ENCODE results near the gene SMG9.

SMG9 gene

GRCh38 chr19:43751466-43752220, 3.1 kb downstream of the SMG9 start:
- FAIRE-seq = no peak

- no peak for FAIRE-seq
Observed at GRCh38 chr19:43749898-43750297, 4.9 kb downstream of the SMG9 start.

GRCh38 chr19:43749152-43749551, 5.6 kb downstream of the SMG9 start:
- FAIRE-seq = no peak

GRCh38 chr19:43748685-43749084, 6.1 kb downstream of the SMG9 start:
- FAIRE-seq = no peak

- no peak for FAIRE-seq
Observed at GRCh38 chr19:43748205-43748594, 6.6 kb downstream of the SMG9 start.

GRCh38 chr19:43747557-43748204, 7.1 kb downstream of the SMG9 start:
- FAIRE-seq = no peak

GRCh38 chr19:43743059-43743458, 11.7 kb downstream of the SMG9 start:
- FAIRE-seq = no peak

- no peak for FAIRE-seq
Observed at GRCh38 chr19:43741075-43741825, 13.5 kb downstream of the SMG9 start.

GRCh38 chr19:43739439-43740235, 15.1 kb downstream of the SMG9 start:
- FAIRE-seq = no peak

GRCh38 chr19:43738780-43739211, 16.0 kb downstream of the SMG9 start:
- no peak for FAIRE-seq

- no peak for FAIRE-seq
Observed at GRCh38 chr19:43735957-43736356, 18.8 kb downstream of the SMG9 start.

- no peak for FAIRE-seq
Observed at GRCh38 chr19:43735013-43735412, 19.7 kb downstream of the SMG9 start.

- no peak for FAIRE-seq
Observed at GRCh38 chr19:43731846-43732245, 22.9 kb downstream of the SMG9 start.

- no peak for FAIRE-seq
Observed at GRCh38 chr19:43731346-43731745, 23.4 kb downstream of the SMG9 start.

- no peak for FAIRE-seq
Observed at GRCh38 chr19:43729919-43730318, 24.8 kb downstream of the SMG9 start.

- no peak for FAIRE-seq
Observed at GRCh38 chr19:43727593-43727853, 27.2 kb downstream of the SMG9 start.

- no peak for FAIRE-seq
Observed at GRCh38 chr19:43726736-43727592, 27.8 kb downstream of the SMG9 start.

GRCh38 chr19:43725468-43725867, 29.3 kb downstream of the SMG9 start:
- FAIRE-seq = no peak

- FAIRE-seq = no peak
Observed at GRCh38 chr19:43724896-43725295, 29.9 kb downstream of the SMG9 start.

- no peak for FAIRE-seq
Observed at GRCh38 chr19:43723588-43723987, 31.2 kb downstream of the SMG9 start.

- no peak for FAIRE-seq
Observed at GRCh38 chr19:43721469-43722048, 33.2 kb downstream of the SMG9 start.

GRCh38 chr19:43720936-43721335, 33.8 kb downstream of the SMG9 start:
- FAIRE-seq = no peak
